NAMALWA (cell line): ENCODE measurements around the gene ZNF584.

Source experiments
- DNase-seq: peaks from one replicate; pipeline ENCODE4 v3.0.0-alpha.2; 2015; ENCODE audit warnings: low spot score

Gene ZNF584

GRCh38 chr19:58385891-58386575, 22.4 kb upstream of the ZNF584 start:
- no peak for DNase-seq

DNA sequence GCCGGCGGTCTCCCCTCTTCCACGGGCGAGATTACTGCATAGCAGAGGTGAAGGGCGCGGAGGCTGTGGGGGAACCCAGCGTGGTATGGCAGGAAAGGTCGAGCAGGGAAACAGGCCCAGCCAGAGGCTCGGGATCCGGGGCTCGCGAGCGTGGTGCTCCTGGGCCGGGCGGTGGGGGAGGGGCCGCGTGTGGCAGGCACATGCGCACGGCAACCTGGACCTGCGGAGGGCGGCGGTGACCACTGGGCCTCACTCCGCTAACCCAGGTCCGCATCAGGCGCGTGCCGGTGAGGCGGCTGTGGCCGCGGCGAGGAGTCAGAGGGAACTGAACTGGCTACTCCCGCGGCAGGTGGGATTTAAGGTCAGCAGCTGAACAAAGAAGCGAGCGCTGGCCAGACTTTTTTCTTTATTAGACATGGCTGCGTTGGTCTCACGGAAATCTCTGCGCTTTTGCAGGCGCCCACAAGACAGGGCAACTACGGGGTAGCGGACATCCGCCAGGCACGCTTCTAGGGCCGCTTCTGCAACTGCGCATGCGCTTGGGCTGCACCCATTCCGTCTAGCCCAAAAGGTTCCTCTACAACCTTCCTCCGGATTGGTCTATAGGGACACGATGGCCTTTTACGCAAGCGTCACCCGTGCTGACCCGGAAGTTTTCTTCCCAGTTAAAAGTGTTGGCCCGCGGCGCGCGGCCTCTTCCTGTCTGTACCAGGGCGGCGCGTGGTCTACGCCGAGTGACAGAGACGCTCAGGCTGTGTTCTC, 21.7 kb upstream of the ZNF584 start, which contains the start of gene RPS5:
TSS of gene RPS5 (plus strand) at position 694 of the 762 bp plus-strand sequence. CDS start 869 bp downstream, outside the sequence.
- DNase-seq: peak; percentile 99

- no peak for DNase-seq
These were observed 20.9 kb upstream of the ZNF584 start for GRCh38 chr19:58387338-58388174.

GRCh38 chr19:58388175-58388526, 20.3 kb upstream of the ZNF584 start:
- DNase-seq: no peak

DNA sequence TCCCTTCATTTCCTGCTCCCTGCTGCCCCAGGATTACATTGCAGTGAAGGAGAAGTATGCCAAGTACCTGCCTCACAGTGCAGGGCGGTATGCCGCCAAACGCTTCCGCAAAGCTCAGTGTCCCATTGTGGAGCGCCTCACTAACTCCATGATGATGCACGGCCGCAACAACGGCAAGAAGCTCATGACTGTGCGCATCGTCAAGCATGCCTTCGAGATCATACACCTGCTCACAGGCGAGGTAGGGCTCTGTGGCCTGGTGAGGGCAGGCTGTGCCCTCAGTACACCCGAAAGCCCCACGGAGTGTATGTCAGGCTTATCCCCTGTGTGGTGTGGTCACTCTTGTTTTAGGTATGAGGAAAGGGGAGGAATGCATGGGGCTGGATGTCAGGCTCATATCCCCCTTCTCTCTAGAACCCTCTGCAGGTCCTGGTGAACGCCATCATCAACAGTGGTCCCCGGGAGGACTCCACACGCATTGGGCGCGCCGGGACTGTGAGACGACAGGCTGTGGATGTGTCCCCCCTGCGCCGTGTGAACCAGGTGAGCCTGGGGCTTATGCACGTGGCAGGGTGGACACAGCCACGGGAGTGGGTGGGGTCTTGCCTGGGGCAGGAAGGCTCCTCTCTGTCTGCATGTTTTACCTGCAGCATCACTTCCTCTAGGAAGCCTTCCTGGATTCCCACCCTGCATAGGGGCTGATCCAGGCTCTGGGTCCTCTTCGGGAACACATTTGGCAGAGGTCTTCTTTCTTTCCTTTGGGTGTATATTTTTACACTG, 15.3 kb upstream of the ZNF584 start:
- DNase-seq: no peak

- DNase-seq: no peak
These were observed 14.8 kb upstream of the ZNF584 start for GRCh38 chr19:58393725-58394033.

DNA sequence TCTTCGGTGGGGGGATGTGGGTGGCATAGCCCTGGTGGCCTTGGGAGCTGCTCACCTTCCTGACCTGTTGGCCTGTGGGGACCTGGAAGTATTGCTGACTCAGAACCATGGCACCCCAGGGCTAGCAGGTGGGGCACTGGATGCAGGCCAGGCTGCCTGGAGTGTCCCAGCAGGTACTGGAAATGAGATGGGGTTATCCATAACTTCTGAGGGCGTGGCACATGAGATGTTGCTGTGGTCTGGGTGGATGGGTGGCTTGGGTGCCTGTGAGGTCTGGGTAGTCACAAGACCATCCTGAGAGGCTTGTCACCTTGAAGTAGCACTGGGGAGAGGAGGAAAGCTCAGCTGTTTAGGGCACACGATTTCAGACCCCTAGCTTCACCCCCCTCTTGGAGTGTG, 13.6 kb upstream of the ZNF584 start:
- DNase-seq: no peak

GRCh38 chr19:58395220-58395978, 13.1 kb upstream of the ZNF584 start, which contains the start of gene RNF225:
RNF225 (plus strand) TSS chr19:58395656; CDS start chr19:58396090, 434 bp downstream.
- no peak for DNase-seq

- no peak for DNase-seq
These were observed 12.3 kb upstream of the ZNF584 start for GRCh38 chr19:58395979-58396627.

DNA sequence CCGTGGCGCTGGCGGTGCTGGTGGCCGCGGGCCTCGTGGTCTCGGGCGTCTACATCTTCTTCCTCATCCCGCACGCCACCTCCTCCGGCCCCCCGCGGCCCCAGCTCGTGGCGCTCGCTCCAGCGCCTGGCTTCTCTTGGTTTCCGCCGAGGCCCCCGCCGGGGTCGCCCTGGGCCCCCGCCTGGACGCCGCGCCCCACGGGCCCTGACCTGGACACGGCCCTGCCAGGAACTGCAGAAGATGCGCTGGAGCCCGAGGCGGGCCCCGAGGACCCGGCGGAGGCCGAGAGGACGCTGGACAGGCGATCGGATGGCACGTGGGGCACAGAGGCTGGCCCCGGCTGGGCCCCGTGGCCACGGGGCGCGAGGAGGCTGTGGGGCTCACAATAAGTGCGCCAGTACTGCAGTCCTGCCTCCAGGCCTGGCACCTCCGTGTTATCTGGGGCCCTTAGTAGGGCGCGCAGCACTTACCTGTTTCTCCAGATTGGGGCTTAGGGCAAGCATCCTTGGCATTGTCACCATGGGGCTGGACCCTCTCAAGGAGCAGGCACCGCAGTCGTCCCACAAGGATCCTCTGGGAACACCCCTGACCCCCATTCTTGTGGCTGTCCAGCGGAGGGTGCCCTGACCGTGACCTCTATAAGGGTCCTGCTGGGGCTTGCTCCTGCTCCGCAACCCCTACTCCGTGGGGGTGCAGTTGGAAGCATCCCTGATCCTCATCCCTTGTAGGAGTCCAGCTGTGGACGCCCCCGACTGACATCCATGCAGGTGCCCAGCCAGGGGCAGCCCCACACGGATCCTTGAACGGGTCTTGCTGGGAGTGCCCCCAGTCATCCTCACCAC, 11.5 kb upstream of the ZNF584 start:
- DNase-seq: no peak

DNA sequence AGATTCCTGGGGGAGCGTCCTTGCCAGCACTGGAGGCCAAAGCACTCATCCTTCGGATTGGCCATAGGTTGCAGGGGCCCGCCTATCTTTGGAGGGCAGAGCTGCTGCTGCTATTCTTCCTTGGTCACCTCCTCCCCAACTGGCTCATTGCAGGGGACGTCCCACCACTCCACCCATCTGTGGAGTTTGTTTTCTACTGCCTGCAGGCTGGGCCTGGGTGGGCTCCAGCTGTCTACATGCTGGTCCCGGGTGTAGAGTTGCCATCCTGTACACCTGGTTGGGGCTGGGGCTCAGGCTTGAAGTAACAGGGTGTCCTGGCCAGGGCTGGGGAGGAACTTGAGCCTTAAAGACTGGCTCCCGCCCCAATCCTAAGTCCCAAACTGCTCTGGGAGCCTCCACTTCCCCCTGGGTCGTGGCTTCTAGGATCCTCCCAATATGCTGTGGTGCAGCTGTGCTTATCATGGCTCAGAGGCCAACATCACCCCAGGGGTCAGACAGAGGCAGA, 10.9 kb upstream of the ZNF584 start:
- DNase-seq: no peak

GRCh38 chr19:58398087-58398486, 10.4 kb upstream of the ZNF584 start:
- no peak for DNase-seq

GRCh38 chr19:58398545-58398944, 9.9 kb upstream of the ZNF584 start:
- DNase-seq: no peak

- no peak for DNase-seq
These were observed 8.5 kb upstream of the ZNF584 start for GRCh38 chr19:58399903-58400302.

DNA sequence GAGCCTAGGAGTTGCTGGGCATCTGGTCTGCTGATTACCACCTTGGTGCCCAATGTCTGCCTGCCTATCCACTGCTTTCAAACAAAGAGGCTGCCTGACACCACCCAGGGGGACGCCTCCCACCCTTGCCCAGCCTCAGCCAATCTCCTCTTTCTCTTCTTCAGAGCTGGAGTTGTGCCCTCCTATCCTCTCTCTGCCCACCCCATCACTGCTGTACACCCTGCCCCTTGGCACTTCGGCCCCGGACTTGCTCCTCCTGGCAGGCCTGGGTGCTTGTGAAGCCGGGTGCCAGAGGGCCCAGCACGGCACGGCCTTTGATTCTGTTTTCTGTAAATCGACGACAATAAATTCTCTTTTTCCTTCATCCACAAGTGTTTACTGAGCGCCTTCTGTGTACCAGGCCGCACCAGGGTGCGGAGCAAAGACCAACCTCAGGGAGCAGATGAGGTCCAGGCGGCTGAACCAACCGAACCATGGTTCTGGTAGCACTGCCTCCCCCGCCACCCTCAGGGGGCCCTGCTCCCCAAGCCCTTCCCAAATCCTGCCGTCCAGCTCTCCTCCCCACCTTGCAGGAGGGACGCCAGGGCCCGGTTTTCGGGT, 8.0 kb upstream of the ZNF584 start:
- DNase-seq: no peak

DNA sequence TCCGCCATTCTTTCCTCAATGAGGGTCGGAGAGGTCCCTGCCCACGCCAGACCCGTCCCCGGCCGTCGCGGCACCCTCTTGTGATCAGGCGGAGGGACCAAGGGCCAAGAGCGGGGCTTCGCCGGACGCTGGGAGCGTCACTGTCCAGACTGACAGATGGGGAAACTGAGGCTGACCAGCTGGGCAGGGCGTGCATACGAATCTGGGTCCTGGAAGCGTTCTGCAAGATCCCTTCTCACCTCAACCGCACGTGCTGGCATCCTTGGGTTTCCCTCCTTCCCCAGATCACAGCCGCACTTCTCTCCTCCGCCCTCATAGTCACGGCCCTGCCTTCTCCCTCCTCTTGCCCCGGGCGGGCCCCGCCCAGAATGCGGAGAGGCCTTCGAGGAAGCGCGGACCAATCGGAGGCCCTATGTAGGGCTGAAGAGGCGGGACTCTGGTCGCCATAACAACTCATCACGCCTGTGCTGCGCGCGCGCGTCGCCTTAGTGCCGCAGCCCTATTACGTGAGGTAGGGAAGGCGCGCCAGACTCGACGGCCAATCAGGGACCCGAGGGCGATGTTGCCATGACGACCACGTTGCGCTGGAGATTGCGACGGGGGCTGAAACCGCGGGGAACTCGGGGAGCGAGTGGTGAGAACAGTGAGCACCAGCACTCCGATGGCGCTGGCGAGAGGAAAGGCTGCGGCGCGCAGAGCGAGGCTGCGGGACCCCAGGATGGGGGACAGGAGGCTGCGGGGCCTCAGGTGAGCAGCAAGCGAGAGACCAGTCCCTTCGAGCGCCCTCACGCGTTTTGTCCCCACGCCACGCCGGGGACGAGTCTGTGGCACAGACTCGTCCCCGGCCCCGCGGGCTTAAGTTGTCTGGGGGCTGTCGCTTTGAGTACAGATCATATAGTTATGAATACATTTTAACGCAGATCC, 7.3 kb upstream of the ZNF584 start:
- DNase-seq: peak; percentile 99

DNA sequence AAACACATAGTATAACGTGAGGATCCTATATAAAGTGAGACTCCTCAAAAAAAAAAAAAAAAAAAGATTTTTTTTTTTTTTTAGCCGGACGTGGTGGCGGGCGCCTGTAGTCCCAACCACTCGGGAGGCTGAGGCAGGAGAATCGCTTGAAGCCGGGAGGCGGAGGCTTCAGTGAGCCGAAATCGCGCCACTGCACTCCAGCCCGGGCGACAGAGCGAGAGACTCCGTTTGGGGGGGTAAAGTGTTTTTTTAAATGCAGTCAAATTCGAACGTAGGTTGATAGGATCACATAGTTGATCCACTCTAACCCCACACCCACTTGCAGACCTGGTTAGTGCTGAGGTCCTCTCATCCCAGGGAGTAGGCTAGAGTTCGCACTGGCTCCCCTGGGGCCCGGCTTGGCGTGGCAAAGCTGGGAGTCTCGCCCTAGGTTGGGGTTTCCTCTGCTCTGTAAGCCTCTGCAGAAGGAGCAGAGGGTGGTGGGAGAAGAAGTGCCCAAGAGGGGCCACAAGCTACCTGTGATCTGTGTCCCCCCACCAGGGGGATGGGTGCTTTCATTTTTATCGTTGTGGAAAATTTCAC, 6.5 kb upstream of the ZNF584 start:
- DNase-seq: no peak
